Camera-type eye (tissue), 1 donor: ENCODE results near the gene KMT5B. TPM values are rescaled to one million over a fixed set of nuclear protein-coding genes. Genes with fewer than 3 reads are reported as not detected.

Experiments
- total RNA-seq: library from RNA; depleted of rRNA; stranded (reverse); fragments of >200 nt; gene quantifications from one replicate; pipeline ENCODE4 v1.2.3, GENCODE V29; 2014

Gene KMT5B
- total RNA-seq = 120 TPM

GRCh38 chr11:68213135-68213515 is at the start of gene KMT5B:
Gene KMT5B (minus strand): TSS chr11:68213296. CDS start chr11:68190076, 23,220 bp downstream.

GRCh38 chr11:68121067-68121899 is 91.8 kb downstream of the KMT5B start, which contains the start of gene CHKA:
Gene CHKA (minus strand): TSS chr11:68121388. CDS start chr11:68121177, 211 bp downstream.

Other genes starting within 250 kb of the KMT5B start
- gene UNC93B1, start 209.2 kb downstream of the KMT5B start, total RNA-seq = 8.0 TPM
- gene ALDH3B1, start 203.0 kb downstream of the KMT5B start, total RNA-seq = 5.8 TPM
- 50.4 TPM for gene NDUFS8, start 182.6 kb downstream of the KMT5B start, total RNA-seq
- gene TCIRG1, start 174.3 kb downstream of the KMT5B start, total RNA-seq = 36.2 TPM
- gene CHKA, start 91.9 kb downstream of the KMT5B start, total RNA-seq = 36.2 TPM
- gene C11orf24, start 58.7 kb upstream of the KMT5B start, total RNA-seq = 20.8 TPM
- 74.4 TPM for gene LRP5, start 99.3 kb upstream of the KMT5B start, total RNA-seq
- 247 TPM for gene PPP6R3, start 247.5 kb upstream of the KMT5B start, total RNA-seq